ENCODE data around the gene PSAPL1. TPM values are rescaled to one million over a fixed set of nuclear protein-coding genes. Genes with fewer than 3 reads are reported as not detected.

Gene PSAPL1
- total RNA-seq, 1 experiment from 2014 or later: 0.05 TPM

DNA sequence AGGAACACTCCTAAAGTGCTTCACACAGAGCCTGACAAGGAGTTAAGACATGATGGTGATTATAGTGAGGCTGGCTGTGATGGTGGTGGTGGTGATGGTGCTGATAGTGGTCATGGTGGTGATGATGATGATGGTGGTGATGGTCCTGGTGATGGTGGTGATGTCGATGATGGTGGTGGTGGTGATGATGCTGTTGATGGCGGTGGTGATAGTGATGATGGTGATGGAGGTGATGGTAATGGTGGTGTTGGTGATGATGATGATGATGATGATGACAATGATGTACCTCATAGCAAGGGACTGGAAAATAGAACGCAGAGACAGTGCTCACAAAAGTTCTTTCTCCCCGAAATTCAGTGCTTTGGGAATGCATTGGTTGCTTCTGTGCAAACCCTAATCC, 34.3 kb upstream of the PSAPL1 start:
- no peak for TF ChIP-seq FOSL1 (IDR thresholded peaks at IDR 0.05; ENCODE audit: low read depth)
- no peak for TF ChIP-seq POLR2AphosphoS5 (IDR thresholded peaks at IDR 0.05; ENCODE audit: low read depth, low read length)
- no peak for TF ChIP-seq RAD21 (IDR thresholded peaks at IDR 0.05; ENCODE audit: low read depth)
- no peak for TF ChIP-seq TCF7L2 (IDR thresholded peaks at IDR 0.05; ENCODE audit: borderline replicate concordance, extremely low read depth, insufficient read depth, insufficient read length)
- no peak for TF ChIP-seq EZH2phosphoT487 (IDR thresholded peaks at IDR 0.05; ENCODE audit: borderline replicate concordance)
- TF ChIP-seq POLR2A (IDR thresholded peaks at IDR 0.05; ENCODE audit: borderline replicate concordance, extremely low read depth, insufficient read depth, insufficient read length): no peak
- no peak for TF ChIP-seq CBX3 (IDR thresholded peaks at IDR 0.05; ENCODE audit: low read depth)
- TF ChIP-seq, protein P1, sequence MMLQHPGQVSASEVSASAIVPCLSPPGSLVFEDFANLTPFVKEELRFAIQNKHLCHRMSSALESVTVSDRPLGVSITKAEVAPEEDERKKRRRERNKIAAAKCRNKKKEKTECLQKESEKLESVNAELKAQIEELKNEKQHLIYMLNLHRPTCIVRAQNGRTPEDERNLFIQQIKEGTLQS (IDR thresholded peaks at IDR 0.05): no peak
- TF ChIP-seq, protein P2, sequence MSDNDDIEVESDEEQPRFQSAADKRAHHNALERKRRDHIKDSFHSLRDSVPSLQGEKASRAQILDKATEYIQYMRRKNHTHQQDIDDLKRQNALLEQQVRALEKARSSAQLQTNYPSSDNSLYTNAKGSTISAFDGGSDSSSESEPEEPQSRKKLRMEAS (IDR thresholded peaks at IDR 0.05): no peak
- no peak for TF ChIP-seq ELF1 (IDR thresholded peaks at IDR 0.05; ENCODE audit: borderline replicate concordance, low read depth)
- TF ChIP-seq ZFX (IDR thresholded peaks at IDR 0.05): no peak
- no peak for TF ChIP-seq YY1 (IDR thresholded peaks at IDR 0.05; ENCODE audit: extremely low read depth, insufficient replicate concordance, low read depth, low read length)
- TF ChIP-seq ZNF274 (IDR thresholded peaks at IDR 0.05; ENCODE audit: low read depth, low read length): no peak
- TF ChIP-seq, protein P3, sequence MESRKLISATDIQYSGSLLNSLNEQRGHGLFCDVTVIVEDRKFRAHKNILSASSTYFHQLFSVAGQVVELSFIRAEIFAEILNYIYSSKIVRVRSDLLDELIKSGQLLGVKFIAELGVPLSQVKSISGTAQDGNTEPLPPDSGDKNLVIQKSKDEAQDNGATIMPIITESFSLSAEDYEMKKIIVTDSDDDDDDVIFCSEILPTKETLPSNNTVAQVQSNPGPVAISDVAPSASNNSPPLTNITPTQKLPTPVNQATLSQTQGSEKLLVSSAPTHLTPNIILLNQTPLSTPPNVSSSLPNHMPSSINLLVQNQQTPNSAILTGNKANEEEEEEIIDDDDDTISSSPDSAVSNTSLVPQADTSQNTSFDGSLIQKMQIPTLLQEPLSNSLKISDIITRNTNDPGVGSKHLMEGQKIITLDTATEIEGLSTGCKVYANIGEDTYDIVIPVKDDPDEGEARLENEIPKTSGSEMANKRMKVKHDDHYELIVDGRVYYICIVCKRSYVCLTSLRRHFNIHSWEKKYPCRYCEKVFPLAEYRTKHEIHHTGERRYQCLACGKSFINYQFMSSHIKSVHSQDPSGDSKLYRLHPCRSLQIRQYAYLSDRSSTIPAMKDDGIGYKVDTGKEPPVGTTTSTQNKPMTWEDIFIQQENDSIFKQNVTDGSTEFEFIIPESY (IDR thresholded peaks at IDR 0.05; ENCODE audit: extremely low read depth, insufficient replicate concordance, low read length): no peak
- no peak for TF ChIP-seq JUND (IDR thresholded peaks at IDR 0.05)
- TF ChIP-seq, protein P4, sequence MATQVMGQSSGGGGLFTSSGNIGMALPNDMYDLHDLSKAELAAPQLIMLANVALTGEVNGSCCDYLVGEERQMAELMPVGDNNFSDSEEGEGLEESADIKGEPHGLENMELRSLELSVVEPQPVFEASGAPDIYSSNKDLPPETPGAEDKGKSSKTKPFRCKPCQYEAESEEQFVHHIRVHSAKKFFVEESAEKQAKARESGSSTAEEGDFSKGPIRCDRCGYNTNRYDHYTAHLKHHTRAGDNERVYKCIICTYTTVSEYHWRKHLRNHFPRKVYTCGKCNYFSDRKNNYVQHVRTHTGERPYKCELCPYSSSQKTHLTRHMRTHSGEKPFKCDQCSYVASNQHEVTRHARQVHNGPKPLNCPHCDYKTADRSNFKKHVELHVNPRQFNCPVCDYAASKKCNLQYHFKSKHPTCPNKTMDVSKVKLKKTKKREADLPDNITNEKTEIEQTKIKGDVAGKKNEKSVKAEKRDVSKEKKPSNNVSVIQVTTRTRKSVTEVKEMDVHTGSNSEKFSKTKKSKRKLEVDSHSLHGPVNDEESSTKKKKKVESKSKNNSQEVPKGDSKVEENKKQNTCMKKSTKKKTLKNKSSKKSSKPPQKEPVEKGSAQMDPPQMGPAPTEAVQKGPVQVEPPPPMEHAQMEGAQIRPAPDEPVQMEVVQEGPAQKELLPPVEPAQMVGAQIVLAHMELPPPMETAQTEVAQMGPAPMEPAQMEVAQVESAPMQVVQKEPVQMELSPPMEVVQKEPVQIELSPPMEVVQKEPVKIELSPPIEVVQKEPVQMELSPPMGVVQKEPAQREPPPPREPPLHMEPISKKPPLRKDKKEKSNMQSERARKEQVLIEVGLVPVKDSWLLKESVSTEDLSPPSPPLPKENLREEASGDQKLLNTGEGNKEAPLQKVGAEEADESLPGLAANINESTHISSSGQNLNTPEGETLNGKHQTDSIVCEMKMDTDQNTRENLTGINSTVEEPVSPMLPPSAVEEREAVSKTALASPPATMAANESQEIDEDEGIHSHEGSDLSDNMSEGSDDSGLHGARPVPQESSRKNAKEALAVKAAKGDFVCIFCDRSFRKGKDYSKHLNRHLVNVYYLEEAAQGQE (IDR thresholded peaks at IDR 0.05; ENCODE audit: low read depth): no peak
- TF ChIP-seq EGR1 (IDR thresholded peaks at IDR 0.05; ENCODE audit: low read depth): no peak
- TF ChIP-seq, protein P5, sequence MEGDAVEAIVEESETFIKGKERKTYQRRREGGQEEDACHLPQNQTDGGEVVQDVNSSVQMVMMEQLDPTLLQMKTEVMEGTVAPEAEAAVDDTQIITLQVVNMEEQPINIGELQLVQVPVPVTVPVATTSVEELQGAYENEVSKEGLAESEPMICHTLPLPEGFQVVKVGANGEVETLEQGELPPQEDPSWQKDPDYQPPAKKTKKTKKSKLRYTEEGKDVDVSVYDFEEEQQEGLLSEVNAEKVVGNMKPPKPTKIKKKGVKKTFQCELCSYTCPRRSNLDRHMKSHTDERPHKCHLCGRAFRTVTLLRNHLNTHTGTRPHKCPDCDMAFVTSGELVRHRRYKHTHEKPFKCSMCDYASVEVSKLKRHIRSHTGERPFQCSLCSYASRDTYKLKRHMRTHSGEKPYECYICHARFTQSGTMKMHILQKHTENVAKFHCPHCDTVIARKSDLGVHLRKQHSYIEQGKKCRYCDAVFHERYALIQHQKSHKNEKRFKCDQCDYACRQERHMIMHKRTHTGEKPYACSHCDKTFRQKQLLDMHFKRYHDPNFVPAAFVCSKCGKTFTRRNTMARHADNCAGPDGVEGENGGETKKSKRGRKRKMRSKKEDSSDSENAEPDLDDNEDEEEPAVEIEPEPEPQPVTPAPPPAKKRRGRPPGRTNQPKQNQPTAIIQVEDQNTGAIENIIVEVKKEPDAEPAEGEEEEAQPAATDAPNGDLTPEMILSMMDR (IDR thresholded peaks at IDR 0.05 in 2 of 3, conservative IDR thresholded peaks at IDR 0.05 in 1 of 3; ENCODE audit: borderline replicate concordance in 1 of 3, insufficient read depth in 1 of 3, low read depth in 2 of 3, low read length in 2 of 3): no peak
- TF ChIP-seq SP1 (IDR thresholded peaks at IDR 0.05; ENCODE audit: low read depth): no peak
- BruUV-seq (replicated peaks): no TSS peak
- no peaks in the 10 kb centered on the region for H3K9me3 ChIP-seq (ENCODE audit: control insufficient read depth in 1 of 2, insufficient read depth in 1 of 2, low read depth in 1 of 2, low read length in 2 of 2)
- ChIA-PET POLR2A (no interaction called here), CTCF (no interaction called here), RAD21 (ENCODE audit: low non-redundant PET in 1 of 2, low total read pairs in 2 of 2, uncharacterized antibody in 2 of 2, unreplicated experiment in 2 of 2) (no interaction called here)
- ATAC-seq (no peak), DNase-seq (ENCODE audit: low read depth, low spot score) (no peak)
- H3K9ac ChIP-seq (ENCODE audit: low read length): no peak overlapping the region
- no peaks in the 10 kb centered on the region for H3K79me2 ChIP-seq (ENCODE audit: insufficient read depth, low read length)
- H4K20me1 ChIP-seq (ENCODE audit: insufficient read depth): no peaks in the 10 kb centered on the region
- no peak overlapping the region for H3K4me2 ChIP-seq (ENCODE audit: low read length)
- intact Hi-C loops (cut with micrococcal nuclease): no loop called here
- H3K27me3 ChIP-seq (ENCODE audit: insufficient read depth, low read length): peaks cover 21% of the 10 kb centered on the region
- no peak overlapping the region for H2AFZ ChIP-seq (ENCODE audit: low read depth, low read length, poor library complexity, severe bottlenecking)
- H3K9me2 ChIP-seq (ENCODE audit: insufficient read depth): no peaks in the 10 kb centered on the region
- no peaks in the 10 kb centered on the region for H3K4me1 ChIP-seq (ENCODE audit: control insufficient read depth in 1 of 2, insufficient read depth in 2 of 2, low read length in 2 of 2)
- no peaks in the 10 kb centered on the region for H3K36me3 ChIP-seq (ENCODE audit: control insufficient read depth in 1 of 2, insufficient read depth in 2 of 2, low read length in 2 of 2)
- H3K27ac ChIP-seq (ENCODE audit: low read depth, low read length): no peak overlapping the region
- H3K4me3 ChIP-seq (replicated peaks in 1 of 2; ENCODE audit: low read depth in 1 of 2, low read length in 2 of 2): no peak overlapping the region
